Glomerular visceral epithelial cell (primary cell): ENCODE results near the gene PTH2.
"Not testable (repeated sequence)": the region's sequence is repeated elsewhere in the genome, so short reads cannot be mapped to it uniquely, and the experiment has no call there.

Experiments used
- DNase-seq: peaks from one replicate; pipeline ENCODE4 v3.0.0-alpha.2; 2016; ENCODE audit errors: extremely low spot score

The PTH2 gene

GRCh38 chr19:49378512-49378911, 44.7 kb downstream of the PTH2 start:
- no peak for DNase-seq

- no peak for DNase-seq
These were observed 48.4 kb downstream of the PTH2 start for GRCh38 chr19:49374665-49375434.

- DNase-seq = not testable (repeated sequence)
These were observed 50.1 kb downstream of the PTH2 start for GRCh38 chr19:49373174-49373573.
